ENCODE data around the gene PRSS22. TPM values are rescaled to one million over a fixed set of nuclear protein-coding genes. Genes with fewer than 3 reads are reported as not detected.
A peak's percentile ranks its signal among the peaks of the same experiment; 100 is the strongest.

The PRSS22 gene
- total and polyA plus RNA-seq, 5 donors, result not detected

DNA sequence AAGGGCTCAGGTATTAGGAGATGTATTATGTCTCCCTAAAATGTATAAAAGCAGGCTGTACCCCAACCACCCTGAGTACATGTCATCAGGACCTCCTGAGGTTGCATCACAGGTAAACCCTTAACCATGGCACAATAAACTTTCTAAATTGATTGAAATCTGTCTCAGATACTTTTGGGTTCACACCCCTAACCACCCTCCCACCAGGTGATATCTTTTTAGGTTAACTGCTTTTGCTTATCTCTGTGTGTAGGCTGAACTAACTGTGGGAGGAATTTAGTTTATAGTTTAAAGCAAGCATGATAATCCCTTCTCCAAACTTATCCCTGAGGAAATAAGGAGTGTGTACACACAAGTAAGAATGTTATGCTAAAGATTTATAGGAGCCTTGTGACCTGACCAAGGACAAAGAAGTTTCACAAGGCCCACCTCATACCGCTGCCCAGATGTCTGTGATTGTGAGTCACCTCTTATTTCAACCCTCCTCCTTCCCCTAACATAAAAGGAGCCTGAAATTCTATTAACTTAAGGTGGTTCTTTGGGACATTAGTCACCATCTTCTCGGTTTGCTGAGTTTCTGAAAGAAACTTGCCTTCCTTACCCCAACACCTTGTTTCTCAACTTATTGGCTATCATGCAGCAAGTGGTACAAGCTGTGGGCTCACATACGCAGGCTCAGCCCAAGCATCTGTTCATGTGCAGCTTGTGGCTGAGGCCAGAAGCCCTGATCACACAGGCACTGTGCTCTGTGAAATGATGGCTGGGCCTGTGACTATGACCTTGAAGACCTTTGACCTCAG lies 11.3 kb downstream of the PRSS22 start:
- DNase-seq, result no peak
- Histone ChIP-seq H3K9me3 (ENCODE audit: control insufficient read depth, low read length) (no peaks in the 10 kb centered on the region), H3K27ac (ENCODE audit: low read length) (no peak overlapping the region), H3K4me3 (ENCODE audit: low read length) (no peak overlapping the region), H3K4me1 (ENCODE audit: control insufficient read depth, insufficient read depth, low read length) (no peaks in the 10 kb centered on the region), H3K27me3 (ENCODE audit: control insufficient read depth, insufficient read depth) (no peaks in the 10 kb centered on the region)
- 65% methylated on average over 3 of the region's 3 CpGs for WGBS
- no peak for ATAC-seq
- intact Hi-C loops (cut with DNase I), result no loop called here

GRCh38 chr16:2845116-2845515 lies 12.9 kb downstream of the PRSS22 start:
- Histone ChIP-seq H3K4me1 (ENCODE audit: control insufficient read depth, insufficient read depth, low read length) (no peaks in the 10 kb centered on the region), H3K4me3 (ENCODE audit: low read length) (no peak overlapping the region), H3K9me3 (ENCODE audit: control insufficient read depth, low read length) (no peaks in the 10 kb centered on the region), H3K27me3 (ENCODE audit: control insufficient read depth, insufficient read depth) (no peaks in the 10 kb centered on the region), H3K27ac (ENCODE audit: low read length) (no peak overlapping the region)
- WGBS, result 58% methylated on average over 5 of the region's 5 CpGs
- no peak for DNase-seq
- intact Hi-C loops (cut with DNase I), result no loop called here
- no peak for ATAC-seq

- Histone ChIP-seq H3K4me1 (ENCODE audit: control insufficient read depth, insufficient read depth, low read length) (no peaks in the 10 kb centered on the region), H3K9me3 (ENCODE audit: control insufficient read depth, low read length) (no peaks in the 10 kb centered on the region), H3K27ac (ENCODE audit: low read length) (no peak overlapping the region), H3K4me3 (ENCODE audit: low read length) (no peak overlapping the region), H3K27me3 (ENCODE audit: control insufficient read depth, insufficient read depth) (no peaks in the 10 kb centered on the region)
- no peak for ATAC-seq
- DNase-seq, result no peak
- 83% methylated on average over 8 of the region's 8 CpGs for WGBS
- intact Hi-C loops (cut with DNase I), result no loop called here
These were observed 14.4 kb downstream of the PRSS22 start for GRCh38 chr16:2843526-2843925.

GRCh38 chr16:2842340-2843000 lies 15.5 kb downstream of the PRSS22 start:
- Histone ChIP-seq H3K4me3 (ENCODE audit: low read length) (no peak overlapping the region), H3K9me3 (ENCODE audit: control insufficient read depth, low read length) (no peaks in the 10 kb centered on the region), H3K27ac (ENCODE audit: low read length) (no peak overlapping the region), H3K27me3 (ENCODE audit: control insufficient read depth, insufficient read depth) (no peaks in the 10 kb centered on the region), H3K4me1 (ENCODE audit: control insufficient read depth, insufficient read depth, low read length) (no peaks in the 10 kb centered on the region)
- intact Hi-C loops (cut with DNase I), result no loop called here
- 35% methylated on average over 40 of the region's 40 CpGs for WGBS
- ATAC-seq, result peak in 1 of 2 donors; percentile 50
- peak; percentile 68 to 84 (median 73) for DNase-seq

DNA sequence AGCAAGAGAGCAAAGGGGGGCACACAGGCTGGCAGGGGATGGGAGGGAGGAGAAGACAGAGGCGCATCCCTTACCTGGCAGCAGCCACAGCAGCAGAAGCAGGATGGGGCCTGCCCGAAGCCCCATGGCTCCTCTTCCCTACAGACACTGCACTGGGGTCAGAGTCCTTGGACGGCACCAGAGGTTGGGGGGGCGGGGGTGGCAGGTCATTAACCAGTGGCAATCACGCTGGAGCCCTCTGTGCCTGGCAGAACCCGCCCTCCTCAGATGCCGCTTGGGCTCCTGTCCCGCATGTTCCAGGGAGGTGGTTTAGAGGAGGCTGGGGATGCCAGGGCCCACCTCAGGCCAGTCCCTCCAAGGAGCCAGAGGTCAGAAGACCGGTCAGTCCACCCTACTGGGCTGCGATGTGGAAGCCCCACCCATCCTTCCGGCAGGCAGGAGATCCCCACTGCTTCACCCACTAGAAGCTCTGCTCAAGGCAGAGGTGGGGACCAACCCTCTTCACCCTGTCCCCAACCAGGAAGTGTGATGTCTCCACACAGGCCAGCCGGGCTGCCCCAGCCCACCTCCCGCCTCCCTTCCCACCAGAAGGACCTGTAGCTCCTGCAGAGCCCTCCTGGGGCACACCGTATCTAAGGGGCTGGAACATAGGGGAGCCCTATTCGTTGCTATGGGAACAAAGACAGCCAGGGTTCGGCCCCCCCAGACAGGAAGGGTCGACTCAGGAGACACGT lies 16.2 kb downstream of the PRSS22 start:
- intact Hi-C loops (cut with DNase I), result no loop called here
- no peaks in the 10 kb centered on the region for H3K27me3 ChIP-seq (ENCODE audit: control insufficient read depth, insufficient read depth)
- H3K9me3 ChIP-seq (ENCODE audit: control insufficient read depth, low read length), result no peaks in the 10 kb centered on the region
- DNase-seq, result no peak
- WGBS, result 76% methylated on average over 18 of the region's 18 CpGs
- no peak overlapping the region for H3K27ac ChIP-seq (ENCODE audit: low read length)
- no peaks in the 10 kb centered on the region for H3K4me1 ChIP-seq (ENCODE audit: control insufficient read depth, insufficient read depth, low read length)
- H3K4me3 ChIP-seq (ENCODE audit: low read length), result no peak overlapping the region
- peak in 1 of 2 donors; percentile 13 for ATAC-seq

DNA sequence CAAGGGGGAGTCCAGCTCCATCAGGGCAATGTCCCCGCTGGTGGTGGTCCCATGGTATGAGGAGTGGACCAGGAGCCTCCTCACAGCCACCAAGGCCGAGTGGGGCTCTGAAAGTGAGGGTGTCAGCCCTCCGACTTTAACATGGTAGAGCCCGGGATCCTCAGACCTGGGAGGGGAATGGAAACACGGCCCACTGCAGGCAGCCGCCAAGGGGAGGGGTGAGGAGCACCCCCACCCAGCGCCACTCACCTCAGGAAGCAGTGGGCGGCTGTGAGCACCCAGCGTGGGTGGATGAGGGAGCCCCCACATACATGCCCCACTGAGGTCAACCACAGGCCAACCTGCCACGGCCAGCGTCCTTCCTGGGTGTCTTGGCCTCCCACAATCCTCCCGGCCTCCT lies 17.1 kb downstream of the PRSS22 start:
- intact Hi-C loops (cut with DNase I), result no loop called here
- ATAC-seq (no peak), DNase-seq (no peak)
- Histone ChIP-seq H3K4me3 (ENCODE audit: low read length) (no peak overlapping the region), H3K27me3 (ENCODE audit: control insufficient read depth, insufficient read depth) (no peaks in the 10 kb centered on the region), H3K4me1 (ENCODE audit: control insufficient read depth, insufficient read depth, low read length) (no peaks in the 10 kb centered on the region), H3K9me3 (ENCODE audit: control insufficient read depth, low read length) (no peaks in the 10 kb centered on the region), H3K27ac (ENCODE audit: low read length) (no peak overlapping the region)
- 81% methylated on average over 12 of the region's 12 CpGs for WGBS

DNA sequence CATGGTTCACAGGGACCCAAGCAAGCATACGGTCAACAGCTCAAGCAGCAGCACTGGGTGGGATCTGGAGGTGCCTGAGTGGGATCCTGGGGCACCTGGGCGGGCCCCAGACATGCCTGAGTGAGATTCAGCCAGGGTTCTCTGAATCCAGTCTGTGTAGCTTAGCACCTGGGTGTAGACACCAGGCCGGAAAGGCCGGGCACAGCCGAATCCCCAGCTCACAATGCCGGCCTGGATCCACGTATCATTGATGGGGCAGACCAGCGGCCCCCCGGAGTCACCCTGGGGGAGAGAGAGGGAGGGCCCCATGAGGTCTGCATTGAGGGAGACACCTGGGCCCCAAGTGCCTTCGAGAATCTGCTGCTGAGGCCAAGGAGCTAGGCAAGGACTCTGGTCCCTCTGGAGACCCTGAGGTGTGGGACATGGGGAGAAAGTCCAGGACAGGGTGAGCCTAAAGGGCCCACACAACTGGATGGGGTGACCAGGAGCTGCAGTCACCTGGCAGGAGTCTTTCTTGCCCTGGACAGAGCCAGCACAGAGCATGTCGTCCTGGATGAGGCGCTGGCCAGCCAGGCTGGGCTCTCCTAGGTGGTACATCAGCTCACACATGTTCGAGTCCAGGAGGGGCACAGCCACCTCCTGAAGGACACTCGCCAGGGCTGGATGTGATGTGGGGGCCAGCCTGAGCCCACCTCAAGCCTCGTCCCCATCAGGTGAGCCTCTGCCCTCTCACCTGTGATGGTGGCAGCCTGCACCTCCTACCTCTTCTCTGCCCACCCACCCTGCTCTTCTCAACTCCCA lies 18.1 kb downstream of the PRSS22 start:
- Histone ChIP-seq H3K27me3 (ENCODE audit: control insufficient read depth, insufficient read depth) (no peaks in the 10 kb centered on the region), H3K4me3 (ENCODE audit: low read length) (no peak overlapping the region), H3K4me1 (ENCODE audit: control insufficient read depth, insufficient read depth, low read length) (no peaks in the 10 kb centered on the region), H3K27ac (ENCODE audit: low read length) (no peak overlapping the region), H3K9me3 (ENCODE audit: control insufficient read depth, low read length) (no peaks in the 10 kb centered on the region)
- 79% methylated on average over 15 of the region's 15 CpGs for WGBS
- intact Hi-C loops (cut with DNase I), result loop anchor here in 1 of 4 donors (5.0 kb wide), 1 partner anchor 87 kb away; no protein-coding TSS in a partner anchor
- ATAC-seq, result no peak
- DNase-seq, result no peak

DNA sequence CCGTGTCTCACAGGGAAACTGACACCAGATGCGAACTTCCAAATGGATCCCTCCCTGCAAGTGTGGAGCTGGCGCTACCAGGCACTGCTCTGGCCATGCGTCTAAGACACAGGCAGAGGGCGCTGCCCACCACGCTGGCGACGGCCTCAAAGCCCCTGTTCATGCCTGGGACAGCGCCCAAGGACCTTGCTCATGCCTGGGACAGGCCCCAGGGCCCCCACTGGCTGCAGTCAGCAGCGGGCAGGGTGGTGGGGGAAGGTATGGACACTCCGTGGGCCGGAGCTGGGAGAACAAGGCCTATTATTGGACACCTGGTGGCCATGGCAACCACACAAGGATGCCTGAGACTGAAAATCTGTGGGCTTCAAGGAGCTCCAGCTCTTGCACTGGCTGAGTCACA lies 19.0 kb downstream of the PRSS22 start:
- no peak overlapping the region for H3K4me3 ChIP-seq (ENCODE audit: low read length)
- DNase-seq (peak; percentile 60 to 82 (median 78)), ATAC-seq (peak; percentile 66 to 75)
- no peaks in the 10 kb centered on the region for H3K9me3 ChIP-seq (ENCODE audit: control insufficient read depth, low read length)
- no peaks in the 10 kb centered on the region for H3K4me1 ChIP-seq (ENCODE audit: control insufficient read depth, insufficient read depth, low read length)
- no peak overlapping the region for H3K27ac ChIP-seq (ENCODE audit: low read length)
- H3K27me3 ChIP-seq (ENCODE audit: control insufficient read depth, insufficient read depth), result no peaks in the 10 kb centered on the region
- intact Hi-C loops (cut with DNase I), result loop anchor here in 1 of 4 donors (5.0 kb wide), 1 partner anchor 88 kb away; no protein-coding TSS in a partner anchor
- WGBS, result 3% methylated on average over 12 of the region's 12 CpGs

DNA sequence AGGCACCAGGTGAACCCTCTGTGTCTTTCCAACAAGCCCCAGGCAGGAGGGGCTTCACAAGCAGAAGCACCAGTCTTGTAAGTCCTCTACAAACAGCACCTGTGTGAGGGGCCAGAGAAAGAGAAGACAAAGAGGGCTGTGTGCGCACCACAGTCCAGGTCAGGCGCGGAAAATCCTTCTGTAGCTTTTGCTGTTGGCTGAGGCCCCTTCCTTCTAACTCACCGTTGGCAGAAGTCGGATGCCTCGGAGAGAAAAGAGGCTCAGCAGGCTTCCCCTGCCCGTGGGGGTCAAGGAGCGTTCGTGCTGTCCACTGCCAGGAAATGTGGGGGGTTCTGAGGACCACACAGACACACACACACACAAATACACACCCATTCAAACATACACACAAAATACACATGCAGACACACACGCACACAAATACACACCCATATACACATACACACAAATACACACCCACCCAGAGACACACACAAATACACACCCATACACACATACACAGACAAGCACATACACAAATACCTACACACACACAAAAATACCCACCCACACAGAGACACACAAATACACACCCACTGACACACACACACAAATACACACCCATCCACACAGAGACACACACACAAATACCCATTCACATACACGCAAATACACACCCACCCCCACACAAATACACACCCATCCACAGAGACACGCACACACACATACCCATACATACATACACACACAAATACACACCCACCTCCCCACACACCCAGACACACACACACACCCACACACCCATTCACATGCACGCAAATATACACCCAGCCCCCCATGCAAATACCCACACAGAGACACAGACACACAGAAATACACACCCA lies 21.1 kb downstream of the PRSS22 start:
- no peaks in the 10 kb centered on the region for H3K9me3 ChIP-seq (ENCODE audit: control insufficient read depth, low read length)
- DNase-seq (no peak), ATAC-seq (no peak)
- WGBS, result 69% methylated on average over 13 of the region's 13 CpGs
- H3K4me3 ChIP-seq (ENCODE audit: low read length), result no peak overlapping the region
- intact Hi-C loops (cut with DNase I), result loop anchor here in 1 of 4 donors (5.0 kb wide), 1 partner anchor 90 kb away; no protein-coding TSS in a partner anchor
- no peak overlapping the region for H3K27ac ChIP-seq (ENCODE audit: low read length)
- H3K4me1 ChIP-seq (ENCODE audit: control insufficient read depth, insufficient read depth, low read length), result no peaks in the 10 kb centered on the region
- H3K27me3 ChIP-seq (ENCODE audit: control insufficient read depth, insufficient read depth), result no peaks in the 10 kb centered on the region

All from right cardiac atrium (tissue), 5 donors.